ENCODE results near the gene ATP8B3.

ATP8B3 gene

DNA sequence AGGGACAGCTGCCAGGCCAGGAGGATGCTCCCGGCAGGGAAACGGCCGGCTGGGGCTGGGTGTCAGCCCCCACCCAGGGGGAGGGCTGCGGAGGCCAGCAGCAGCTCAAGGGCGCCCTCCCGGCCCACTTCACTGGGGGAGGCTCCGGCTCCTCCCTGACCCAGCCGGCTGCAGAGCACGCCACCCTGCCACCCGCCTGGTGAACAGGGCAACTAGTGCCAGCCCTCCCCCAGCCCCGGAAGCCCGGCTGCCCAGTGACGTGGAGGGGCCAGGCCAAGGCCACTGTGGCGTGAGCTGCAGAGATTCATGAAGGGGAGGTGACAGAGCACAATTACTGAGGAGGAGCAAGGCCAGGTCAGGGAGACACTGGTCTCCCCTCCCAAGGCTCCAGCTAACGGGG, 21.5 kb upstream of the ATP8B3 start:
- TF ChIP-seq, protein P1, sequence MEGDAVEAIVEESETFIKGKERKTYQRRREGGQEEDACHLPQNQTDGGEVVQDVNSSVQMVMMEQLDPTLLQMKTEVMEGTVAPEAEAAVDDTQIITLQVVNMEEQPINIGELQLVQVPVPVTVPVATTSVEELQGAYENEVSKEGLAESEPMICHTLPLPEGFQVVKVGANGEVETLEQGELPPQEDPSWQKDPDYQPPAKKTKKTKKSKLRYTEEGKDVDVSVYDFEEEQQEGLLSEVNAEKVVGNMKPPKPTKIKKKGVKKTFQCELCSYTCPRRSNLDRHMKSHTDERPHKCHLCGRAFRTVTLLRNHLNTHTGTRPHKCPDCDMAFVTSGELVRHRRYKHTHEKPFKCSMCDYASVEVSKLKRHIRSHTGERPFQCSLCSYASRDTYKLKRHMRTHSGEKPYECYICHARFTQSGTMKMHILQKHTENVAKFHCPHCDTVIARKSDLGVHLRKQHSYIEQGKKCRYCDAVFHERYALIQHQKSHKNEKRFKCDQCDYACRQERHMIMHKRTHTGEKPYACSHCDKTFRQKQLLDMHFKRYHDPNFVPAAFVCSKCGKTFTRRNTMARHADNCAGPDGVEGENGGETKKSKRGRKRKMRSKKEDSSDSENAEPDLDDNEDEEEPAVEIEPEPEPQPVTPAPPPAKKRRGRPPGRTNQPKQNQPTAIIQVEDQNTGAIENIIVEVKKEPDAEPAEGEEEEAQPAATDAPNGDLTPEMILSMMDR (IDR thresholded peaks at IDR 0.05) = no peak

DNA sequence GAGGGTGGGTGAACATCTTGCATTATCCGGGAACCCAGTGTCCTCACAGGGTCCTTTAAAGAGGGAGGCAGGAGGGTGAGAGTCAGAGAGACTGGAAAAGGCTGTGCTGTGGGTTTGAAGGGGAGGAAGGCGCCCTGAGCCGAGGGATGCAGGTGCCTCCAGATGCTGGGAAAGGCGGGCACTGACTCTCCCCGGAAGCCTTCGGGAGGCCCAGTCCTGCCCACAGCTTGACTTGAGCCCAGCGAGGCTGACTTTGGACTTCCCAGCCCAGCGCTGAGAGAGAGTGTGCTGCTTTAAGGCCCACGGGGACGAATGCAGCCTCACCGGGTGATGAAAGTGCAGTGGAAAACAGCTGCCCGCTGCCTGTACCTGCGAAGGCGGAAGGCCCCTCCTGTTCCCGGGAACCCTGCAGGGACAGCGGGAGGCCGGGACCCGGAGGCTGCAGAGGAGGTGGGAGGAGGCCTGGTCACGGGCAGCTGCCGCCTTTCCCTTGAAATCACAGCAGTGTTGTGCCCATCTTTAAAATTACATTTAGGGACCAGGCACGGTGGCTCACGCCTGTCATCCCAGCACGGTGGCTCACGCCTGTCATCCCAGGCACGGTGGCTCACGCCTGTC, 20.1 kb upstream of the ATP8B3 start:
- TF ChIP-seq, protein P1 (IDR thresholded peaks at IDR 0.05) = no peak

DNA sequence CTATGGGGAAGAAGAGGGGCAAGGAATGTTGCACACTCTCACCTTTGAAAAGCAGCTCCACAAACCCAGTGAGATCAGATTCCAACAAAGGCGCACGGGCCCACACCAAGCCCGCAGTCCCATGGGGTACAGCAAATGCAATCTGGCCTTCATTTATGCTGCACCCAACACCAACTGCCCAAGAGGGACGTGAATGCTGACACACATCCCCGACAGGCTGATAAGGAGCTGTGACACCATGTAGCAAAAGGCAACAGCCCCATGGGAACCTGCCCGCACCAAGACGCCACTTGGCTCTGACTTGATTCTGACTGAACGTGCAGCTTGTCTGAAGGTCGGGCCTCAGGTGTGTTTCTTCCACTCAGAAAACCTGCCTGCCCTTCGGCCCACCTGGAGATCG, 18.9 kb upstream of the ATP8B3 start:
- TF ChIP-seq, protein P1 (IDR thresholded peaks at IDR 0.05) = no peak

DNA sequence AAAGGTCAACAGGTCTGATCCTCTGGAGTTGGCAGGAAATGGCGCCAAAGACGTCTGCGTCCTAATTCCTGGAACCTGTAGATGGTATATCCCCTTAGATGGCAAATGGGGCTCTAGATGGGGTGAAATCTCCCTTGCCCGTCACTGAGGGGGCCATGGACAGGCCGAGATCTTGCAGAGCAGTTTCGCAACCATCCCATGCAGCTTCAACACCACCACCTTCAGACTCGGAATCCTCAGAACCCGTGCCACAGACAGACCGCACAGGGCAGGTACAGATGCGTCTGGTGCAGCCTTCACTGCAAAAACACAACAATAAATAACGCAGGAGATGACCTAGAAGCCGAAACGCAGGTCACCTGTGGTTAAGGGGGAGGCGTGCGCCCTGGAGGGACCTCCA, 18.5 kb upstream of the ATP8B3 start:
- TF ChIP-seq, protein P1 (IDR thresholded peaks at IDR 0.05) = no peak

DNA sequence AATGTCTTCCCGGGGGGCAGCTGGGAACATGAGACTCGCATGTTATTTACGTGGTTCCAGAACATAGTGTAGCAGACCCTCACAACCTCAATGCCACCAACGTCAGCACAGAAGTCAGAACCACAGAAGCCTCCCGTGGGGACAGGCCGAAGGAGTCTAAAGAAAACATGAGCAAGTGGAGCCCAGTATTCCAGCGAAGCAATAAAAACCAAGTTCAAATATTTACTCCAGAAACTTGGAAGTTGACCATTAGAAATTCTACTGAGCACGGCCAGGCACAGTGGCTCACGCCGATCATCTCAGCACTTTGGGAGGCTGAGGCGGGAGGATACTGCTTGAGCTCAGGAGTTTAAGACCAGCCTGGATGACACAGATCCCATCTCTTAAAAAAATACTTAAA, 17.9 kb upstream of the ATP8B3 start:
- TF ChIP-seq, protein P1 (IDR thresholded peaks at IDR 0.05) = no peak

DNA sequence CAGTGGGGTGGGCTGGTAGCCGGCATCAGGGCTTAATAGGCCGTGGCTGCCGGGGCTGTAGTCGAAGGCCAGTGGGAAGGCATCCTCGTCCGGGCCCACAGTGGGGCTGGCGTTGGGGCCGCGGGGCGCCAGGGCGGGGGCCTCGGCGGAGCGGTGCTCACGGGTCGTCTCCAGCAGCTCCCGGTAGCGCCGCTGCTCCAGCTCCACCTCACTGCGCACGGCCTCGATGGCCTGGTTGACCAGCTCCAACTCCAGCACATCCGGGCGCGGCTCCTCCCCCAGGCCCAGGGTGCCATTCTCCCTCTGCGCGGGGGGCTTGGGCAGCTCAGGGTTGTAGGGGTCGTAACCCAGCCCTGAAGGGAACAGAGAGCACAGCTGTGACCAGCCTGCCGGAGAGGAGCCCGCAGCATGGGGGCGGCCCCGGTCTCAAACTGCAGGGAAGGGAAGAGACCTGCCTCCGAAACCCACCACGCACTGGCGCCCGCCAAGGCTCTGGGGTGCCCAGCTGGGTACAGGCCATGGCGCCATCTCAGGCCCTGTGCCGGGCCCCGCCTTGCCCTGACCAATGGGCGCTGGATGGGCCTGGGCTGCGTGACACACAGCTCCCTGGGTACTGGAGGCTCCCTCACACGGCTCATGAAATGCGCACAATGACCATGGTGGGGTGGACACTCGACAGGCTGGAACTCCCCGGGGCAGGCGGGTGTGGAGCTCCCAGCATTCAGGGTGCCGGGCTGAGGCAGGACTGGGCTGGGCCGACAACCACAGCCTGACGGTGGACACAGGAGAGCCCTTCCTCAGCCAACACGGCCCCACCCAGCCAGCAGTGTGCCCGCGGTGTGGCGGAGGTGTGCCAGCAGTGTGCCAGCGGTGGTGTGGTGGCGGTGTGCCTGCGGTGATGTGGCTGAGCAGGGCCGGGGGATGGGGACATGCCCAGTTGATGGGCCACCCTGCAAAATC, 16.5 kb upstream of the ATP8B3 start:
- TF ChIP-seq, protein P1 (IDR thresholded peaks at IDR 0.05) = no peak

DNA sequence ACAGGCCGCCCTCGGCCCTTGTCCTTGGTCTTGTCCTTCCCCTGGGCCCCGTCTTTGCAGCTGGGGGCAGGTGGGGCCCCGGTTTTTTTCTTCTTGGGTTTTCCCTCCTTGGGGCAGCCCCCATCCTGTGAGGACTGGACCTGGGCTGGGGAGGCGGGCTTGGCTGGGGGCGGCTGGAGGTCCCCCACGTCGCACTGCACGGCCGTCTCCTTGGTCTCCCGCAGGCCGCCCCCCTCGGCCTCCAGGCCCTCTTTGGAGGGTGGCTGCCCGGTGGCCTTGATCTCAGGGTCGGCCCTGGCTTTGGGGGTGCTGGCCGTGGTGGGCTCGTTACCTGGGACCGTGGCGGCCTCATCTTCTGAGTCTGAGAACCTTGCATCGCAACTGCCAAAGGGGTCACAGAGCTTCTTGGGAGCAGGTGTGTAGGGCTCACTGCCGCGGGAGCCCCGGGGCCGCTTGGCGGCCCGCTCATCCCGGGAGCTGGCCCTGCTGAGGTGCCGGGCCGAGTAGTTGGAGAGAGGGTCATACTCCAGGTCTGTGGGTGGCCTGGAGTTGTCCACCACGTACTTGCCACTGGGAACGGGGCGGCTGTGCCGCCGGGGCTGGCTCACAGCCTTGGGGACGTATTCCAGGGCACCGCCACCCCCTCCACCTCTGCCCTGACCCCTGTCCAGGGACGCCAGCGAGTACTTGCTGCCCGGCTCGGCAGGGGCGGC, 15.6 kb upstream of the ATP8B3 start:
- TF ChIP-seq, protein P1 (IDR thresholded peaks at IDR 0.05) = no peak

Data from LNCAP (cell line).